H1 (cell line): ENCODE data around the gene EFR3B. TPM values are rescaled to one million over a fixed set of nuclear protein-coding genes. Genes with fewer than 3 reads are reported as not detected.

Experiments
- CTCF ChIA-PET: fragments of 300-600 bp; sonication (Branson Sonifier 250); formaldehyde crosslinking; loops from one replicate; lab custom pipeline; 2021; ENCODE audit not compliant: partially characterized antibody; lab: Charles Lee
- POLR2A ChIA-PET: fragments of 300-600 bp; sonication (Branson Sonifier 250); formaldehyde crosslinking; loops from one replicate; lab custom pipeline; 2021; ENCODE audit warnings: inconsistent platforms; ENCODE audit not compliant: partially characterized antibody; lab: Charles Lee
- DNase-seq, 2 experiments: peaks; one replicate each; pipeline versions ENCODE4 v3.0.0 to v3.0.0-alpha.2; 2010 to 2022; ENCODE audit warnings: low spot score in 2 of 2, low read depth in 1 of 2, mixed read lengths in 1 of 2
- FAIRE-seq: peaks from 2 replicates; lab custom pipeline; 2011; peaks lifted over from hg19 to GRCh38; lab: Jason Lieb, UNC
- H2AFZ ChIP-seq: 2 replicates; pipeline ENCODE4 v1.8.1; 2012; ENCODE audit warnings: low read length, inconsistent platforms
- H2AK5ac ChIP-seq: 2 replicates; pipeline ENCODE4 v1.6.1; 2013; ENCODE audit warnings: low read depth, low read length
- H2BK120ac ChIP-seq: replicated peaks from 2 replicates; pipeline ENCODE3; 2013; ENCODE audit warnings: low read depth, low read length, inconsistent platforms
- H2BK12ac ChIP-seq: 2 replicates; pipeline ENCODE4 v1.6.1; 2013; ENCODE audit warnings: low read depth, low read length
- H2BK15ac ChIP-seq: 2 replicates; pipeline ENCODE4 v1.6.1; 2013; ENCODE audit warnings: low read length
- H2BK20ac ChIP-seq: 2 replicates; pipeline ENCODE4 v1.6.1; 2013; ENCODE audit warnings: low read length
- H2BK5ac ChIP-seq: 2 replicates; pipeline ENCODE4 v1.6.1; 2013; ENCODE audit warnings: low read depth, low read length
- H3K14ac ChIP-seq: 2 replicates; pipeline ENCODE4 v1.6.1; 2013; ENCODE audit warnings: inconsistent platforms; ENCODE audit not compliant: insufficient read length
- H3K18ac ChIP-seq: 2 replicates; pipeline ENCODE4 v1.6.1; 2013; ENCODE audit warnings: low read length; ENCODE audit errors: extremely low read depth
- H3K23ac ChIP-seq: 2 replicates; pipeline ENCODE4 v1.6.1; 2013; ENCODE audit warnings: inconsistent platforms; ENCODE audit not compliant: insufficient read length
- H3K23me2 ChIP-seq: 2 replicates; pipeline ENCODE4 v1.6.1; 2013; ENCODE audit warnings: low read depth, low read length
- H3K27ac ChIP-seq: 2 replicates; pipeline ENCODE4 v1.6.1; 2011; ENCODE audit warnings: low read depth, low read length, inconsistent platforms
- H3K27me3 ChIP-seq, 4 experiments: replicated peaks in 1 of 4; 1 replicate in 1 of 4; 2 replicates in 3 of 4; pipeline versions ENCODE4 v1.6.1 to v1.8.1; 2011 to 2013; ENCODE audit warnings: low read length in 3 of 4, mild to moderate bottlenecking in 3 of 4, inconsistent platforms in 2 of 4, mixed read lengths in 2 of 4, moderate library complexity in 1 of 4; ENCODE audit not compliant: control insufficient read depth in 3 of 4, insufficient read depth in 3 of 4; ENCODE audit errors: extremely low read depth in 1 of 4
- H3K36me3 ChIP-seq, 4 experiments: 2 replicates each; pipeline versions ENCODE4 v1.6.1 to v1.8.1; 2011 to 2013; ENCODE audit warnings: mild to moderate bottlenecking in 4 of 4, low read length in 3 of 4, moderate library complexity in 2 of 4, control low read depth in 1 of 4, inconsistent platforms in 1 of 4; ENCODE audit not compliant: insufficient read depth in 4 of 4, control insufficient read depth in 2 of 4
- H3K4ac ChIP-seq: replicated peaks from 2 replicates; pipeline ENCODE3; 2013; ENCODE audit warnings: low read length, low read depth, mixed read lengths, inconsistent platforms; ENCODE audit not compliant: insufficient read length
- H3K4me1 ChIP-seq, 4 experiments: replicated peaks in 1 of 4; 1 replicate in 1 of 4; 2 replicates in 3 of 4; pipeline versions ENCODE4 v1.6.1 to v1.8.1; 2011 to 2013; ENCODE audit warnings: low read length in 3 of 4, inconsistent platforms in 2 of 4, mixed read lengths in 1 of 4; ENCODE audit not compliant: insufficient read depth in 4 of 4, control insufficient read depth in 3 of 4
- H3K4me2 ChIP-seq, 2 experiments: 2 replicates each; pipeline versions ENCODE4 v1.6.1 to v1.8.1; 2011 to 2013; ENCODE audit warnings: low read depth in 2 of 2, low read length in 2 of 2, control low read depth in 1 of 2, inconsistent platforms in 1 of 2, mild to moderate bottlenecking in 1 of 2; ENCODE audit not compliant: insufficient read depth in 1 of 2
- H3K4me3 ChIP-seq, 4 experiments: fragments of 200-600, 300-600 bp in 1 of 4; sonication (generic), shearing (Covaris generic), sonication (Bioruptor Twin) in 1 of 4; 2 replicates each; pipeline versions ENCODE4 v1.5.1 to v1.8.1; 2011 to 2016; ENCODE audit warnings: low read length in 4 of 4, low read depth in 3 of 4, control low read depth in 2 of 4, inconsistent platforms in 2 of 4, mild to moderate bottlenecking in 2 of 4, mixed read lengths in 1 of 4, moderate library complexity in 1 of 4; ENCODE audit not compliant: insufficient read depth in 2 of 4; ENCODE audit errors: extremely low read depth in 1 of 4
- H3K56ac ChIP-seq: replicated peaks from 2 replicates; pipeline ENCODE3; 2013; ENCODE audit warnings: low read depth, mild to moderate bottlenecking, mixed read lengths, low read length, inconsistent platforms; ENCODE audit not compliant: insufficient read length
- H3K79me1 ChIP-seq: 2 replicates; pipeline ENCODE4 v1.6.1; 2013; ENCODE audit warnings: low read depth, low read length, control low read depth
- H3K79me2 ChIP-seq, 2 experiments: 2 replicates each; pipeline versions ENCODE4 v1.6.1 to v1.8.1; 2012 to 2013; ENCODE audit warnings: low read length in 2 of 2, mild to moderate bottlenecking in 2 of 2, inconsistent platforms in 1 of 2; ENCODE audit not compliant: insufficient read depth in 2 of 2, control insufficient read depth in 1 of 2
- H3K9ac ChIP-seq, 4 experiments: replicated peaks in 1 of 4; 1 replicate in 1 of 4; 2 replicates in 3 of 4; pipeline versions ENCODE4 v1.6.1 to v1.8.1; 2011 to 2013; ENCODE audit warnings: low read depth in 3 of 4, low read length in 3 of 4, control low read depth in 2 of 4, mild to moderate bottlenecking in 2 of 4, moderate library complexity in 2 of 4, inconsistent platforms in 1 of 4; ENCODE audit errors: extremely low read depth in 1 of 4
- H3K9me3 ChIP-seq, 2 experiments: 2 replicates each; pipeline versions ENCODE4 v1.6.1 to v1.8.1; 2012 to 2013; ENCODE audit warnings: mild to moderate bottlenecking in 2 of 2, moderate library complexity in 2 of 2, control low read depth in 1 of 2, inconsistent platforms in 1 of 2, low read depth in 1 of 2, low read length in 1 of 2, mixed read lengths in 1 of 2; ENCODE audit not compliant: insufficient read depth in 2 of 2
- H4K20me1 ChIP-seq, 2 experiments: replicated peaks in 1 of 2; 2 replicates each; pipeline versions ENCODE3 to v1.8.1; 2011 to 2013; ENCODE audit warnings: inconsistent platforms in 2 of 2, low read length in 2 of 2, mild to moderate bottlenecking in 1 of 2; ENCODE audit not compliant: insufficient read depth in 2 of 2, control insufficient read depth in 1 of 2
- H4K5ac ChIP-seq: 2 replicates; pipeline ENCODE4 v1.6.1; 2013; ENCODE audit warnings: low read length, low read depth, mixed read lengths, inconsistent platforms; ENCODE audit not compliant: insufficient read length
- H4K8ac ChIP-seq: 2 replicates; pipeline ENCODE4 v1.8.0; 2013; ENCODE audit warnings: mild to moderate bottlenecking, moderate library complexity, low read length, inconsistent platforms; ENCODE audit not compliant: insufficient read depth; ENCODE audit errors: extremely low read depth
- H4K91ac ChIP-seq: replicated peaks from 2 replicates; pipeline ENCODE3; 2013; ENCODE audit warnings: low read length, mixed read lengths, inconsistent platforms; ENCODE audit not compliant: insufficient read length
- BACH1 ChIP-seq: IDR thresholded peaks from 2 replicates; pipeline ENCODE4 v1.6.1; 2012; ENCODE audit warnings: low read length, improper control_type of control experiment
- GABPA ChIP-seq: IDR thresholded peaks from 2 replicates; pipeline ENCODE4 v1.6.1; 2011; ENCODE audit warnings: mild to moderate bottlenecking, low read length, moderate library complexity, borderline replicate concordance; ENCODE audit not compliant: insufficient read depth
- HDAC2 ChIP-seq, 2 experiments: fragments of 300-600 bp in 1 of 2; sonication (generic) in 1 of 2; IDR thresholded peaks; 2 replicates each; pipeline ENCODE4 v1.6.1; 2011 to 2012; ENCODE audit warnings: low read depth in 2 of 2, low read length in 2 of 2, mild to moderate bottlenecking in 2 of 2, moderate library complexity in 2 of 2, borderline replicate concordance in 1 of 2, inconsistent platforms in 1 of 2
- KDM5A ChIP-seq: fragments of 200-600 bp; IDR thresholded peaks from 2 replicates; pipeline ENCODE4 v1.7.1; 2012; ENCODE audit warnings: mild to moderate bottlenecking, low read length, inconsistent platforms, mixed read lengths
- WGBS, 2 experiments: shearing (Covaris generic) in 1 of 2; methylation state at CpG; one replicate each; pipeline versions ENCODE4 v1.1.6 to v1.1.7; 2013 to 2015; ENCODE audit warnings: low lambda C conversion rate in 2 of 2, mixed read lengths in 2 of 2, inconsistent platforms in 1 of 2, low coverage in 1 of 2, missing lambda C conversion rate in 1 of 2; ENCODE audit not compliant: insufficient replicate concordance in 2 of 2, insufficient coverage in 1 of 2, insufficient read length in 1 of 2; ENCODE audit errors: extremely low coverage in 1 of 2, missing lambda C conversion rate in 1 of 2; 5-methylcytosine and 5-hydroxymethylcytosine counted together
- polyA plus RNA-seq, 7 experiments: library from polyadenylated mRNA; depleted of rRNA in 3 of 7; stranded (reverse) in 5 of 7; unstranded in 2 of 7; fragments of >200 nt in 5 of 7; fragments of 200-250 nt in 2 of 7; gene quantifications; 1 replicate in 5 of 7; 2 replicates in 1 of 7; 4 replicates in 1 of 7; pipeline versions ENCODE4 v1.2.1 to v1.2.3, GENCODE V29; 2011 to 2013; ENCODE audit warnings: missing spikeins in 2 of 7, mixed read lengths in 2 of 7
- total RNA-seq: library from RNA; stranded (reverse); fragmentation: NEBNext Ultra II Directional; extraction: Animal tissue kit (Norgen Biotek cat#: 25700); gene quantifications from 2 replicates; pipeline ENCODE4 v1.2.1, GENCODE V29; 2021

Gene EFR3B
- total and polyA plus RNA-seq, 2 of the 8 experiments (the other 6 are each of a cell fraction or from before 2014, with no cell fraction given), result 3.4 to 9.6 TPM

- Histone ChIP-seq H3K27ac (no peak overlapping the region), H3K79me2 (no peaks in the 10 kb centered on the region), H2BK120ac (no peak overlapping the region), H3K14ac (no peak overlapping the region), H3K56ac (no peak overlapping the region), H2BK15ac (no peak overlapping the region), H2AK5ac (no peak overlapping the region), H3K23me2 (0 out of 2 replicates have a peak, but pooled peaks cover 2% of the 10 kb centered on the region), H3K23ac (no peak overlapping the region), H4K20me1 (no peaks in the 10 kb centered on the region), H3K18ac (no peak overlapping the region), H3K4me2 (no peak overlapping the region), H3K4me3 (no peak overlapping the region), H3K36me3 (no peaks in the 10 kb centered on the region), H3K27me3 (no peaks in the 10 kb centered on the region; a peak in 2 of 7 replicates), H3K4ac (no peak overlapping the region), H4K8ac (no peak overlapping the region), H2BK5ac (no peak overlapping the region), H3K9ac (no peak overlapping the region), H2BK20ac (no peak overlapping the region), H2BK12ac (no peak overlapping the region), H4K91ac (no peak overlapping the region), H3K4me1 (no peaks in the 10 kb centered on the region), H3K79me1 (no peaks in the 10 kb centered on the region), H2AFZ (no peak overlapping the region), H3K9me3 (no peaks in the 10 kb centered on the region), H4K5ac (no peak overlapping the region)
- WGBS, 2 experiments, result 76% methylated on average over 11 of the region's 12 CpGs; no CpG with 5 or more reads in 1 of the 2 experiments
- POLR2A ChIA-PET, result no interaction called here
- no peak for FAIRE-seq
- CTCF ChIA-PET, result interaction anchor here (0.6 to 1.6 kb wide), 6 partner anchors 32 to 632 kb away, joined by 3 to 6 read pairs (median 4); no protein-coding TSS in a partner anchor
- DNase-seq, result no peak
- TF ChIP-seq BACH1, result no peak
- TF ChIP-seq HDAC2 (IDR thresholded peaks at IDR 0.05; ENCODE audit: borderline replicate concordance in 1 of 2, low read depth in 2 of 2, low read length in 2 of 2), result no peak
- TF ChIP-seq GABPA, result no peak
- TF ChIP-seq KDM5A, result no peak
Measured at GRCh38 chr2:25035537-25036220, 6.2 kb upstream of the EFR3B start.
